A549 (cell line): ENCODE results near the gene ALCAM.

Experiments used
- CBX8 ChIP-seq: fragments of 200-600 bp; sonication (generic); IDR thresholded peaks from 2 replicates; pipeline ENCODE4 v1.6.1; 2016
- CTCF ChIP-seq: fragments of >200 bp; sonication (Bioruptor Twin); formaldehyde crosslinking; IDR thresholded peaks from 3 replicates; pipeline ENCODE4 v1.5.1; 2016
- E2F6 ChIP-seq: IDR thresholded peaks from 2 replicates; pipeline ENCODE4 v1.6.1; 2012; ENCODE audit warnings: low read depth, borderline replicate concordance
- EP300 ChIP-seq, 2 experiments: fragments of >200 bp; sonication (Bioruptor Twin); formaldehyde crosslinking; IDR thresholded peaks; 2 replicates in 1 of 2; 3 replicates in 1 of 2; pipeline ENCODE4 v1.6.1; 2016 to 2017
- ESRRA ChIP-seq: fragments of 150-350 bp; IDR thresholded peaks from 2 replicates; pipeline ENCODE4 v1.6.1; 2014; ENCODE audit warnings: mild to moderate bottlenecking, low read length, borderline replicate concordance
- FOSL2 ChIP-seq, 2 experiments: fragments of 450-650 bp in 1 of 2; fragments of >200 bp in 1 of 2; sonication (Bioruptor Twin) in 1 of 2; formaldehyde crosslinking; IDR thresholded peaks; 2 replicates each; pipeline versions ENCODE4 v1.5.0 to v1.6.1; 2016 to 2020; ENCODE audit warnings: mild to moderate bottlenecking in 1 of 2, moderate library complexity in 1 of 2
- MAZ ChIP-seq: fragments of 150-350 bp; IDR thresholded peaks from 2 replicates; pipeline ENCODE4 v1.6.1; 2014; ENCODE audit warnings: antibody characterized with exemption, low read depth, low read length, borderline replicate concordance
- POLR2A ChIP-seq: IDR thresholded peaks from 2 replicates; pipeline ENCODE4 v1.6.1; 2012; ENCODE audit warnings: mild to moderate bottlenecking, low read length
- RFX5 ChIP-seq: fragments of 450-650 bp; IDR thresholded peaks from 2 replicates; pipeline ENCODE4 v1.7.1; 2014; ENCODE audit warnings: antibody characterized with exemption, mild to moderate bottlenecking, moderate library complexity
- TP53 ChIP-seq: fragments of 250-450 bp; sonication (Bioruptor Pico); IDR thresholded peaks from 2 replicates; pipeline ENCODE4 v1.5.0; 2021; ENCODE audit warnings: mild to moderate bottlenecking, moderate library complexity

GRCh38 chr3:105401254-105401653 lies 34.5 kb downstream of the ALCAM start:
- TF ChIP-seq ESRRA, result no peak
- TF ChIP-seq CBX8, result no peak
- TF ChIP-seq CTCF, result no peak
- no peak for TF ChIP-seq TP53 (CRISPR knock-in tag)
- no peak for TF ChIP-seq EP300 (IDR thresholded peaks at IDR 0.05)
- no peak for TF ChIP-seq E2F6
- no peak for TF ChIP-seq POLR2A
- TF ChIP-seq MAZ, result no peak
- no peak for TF ChIP-seq FOSL2 (IDR thresholded peaks at IDR 0.05)
- no peak for TF ChIP-seq FOSL2 (CRISPR knock-in tag; IDR thresholded peaks at IDR 0.05)
- TF ChIP-seq RFX5, result no peak
